Activated T-helper 17 cell treated with anti-CD3 and anti-CD28 coated beads, Interleukin-2, amount 50 U/mL, for 72 hours (primary cell): ENCODE measurements around the gene NDUFC2. TPM values are rescaled to one million over a fixed set of nuclear protein-coding genes. Genes with fewer than 3 reads are reported as not detected.
"Not testable (repeated sequence)": the region's sequence is repeated elsewhere in the genome, so short reads cannot be mapped to it uniquely, and the experiment has no call there.

Experiments used
- ATAC-seq: fragments of 150-1000 bp; cut with Tn5 transposase; replicated peaks from 2 replicates; pipeline ENCODE4 v1.10.0; 2021; ENCODE audit warnings: mild to moderate bottlenecking, moderate library complexity
- H3K27ac Mint-ChIP-seq: one replicate; pipeline ENCODE4 v1.8.0; 2022; ENCODE audit warnings: mixed read lengths
- H3K27me3 Mint-ChIP-seq: one replicate; pipeline ENCODE4 v1.8.0; 2022; ENCODE audit warnings: mixed read lengths
- H3K36me3 Mint-ChIP-seq: one replicate; pipeline ENCODE4 v1.8.0; 2022; ENCODE audit warnings: low read depth, mild to moderate bottlenecking, mixed read lengths
- H3K4me1 Mint-ChIP-seq: one replicate; pipeline ENCODE4 v1.8.0; 2022; ENCODE audit warnings: mixed read lengths
- H3K4me3 Mint-ChIP-seq: one replicate; pipeline ENCODE4 v1.8.0; 2022; ENCODE audit warnings: mild to moderate bottlenecking, mixed read lengths
- H3K9me3 Mint-ChIP-seq: one replicate; pipeline ENCODE4 v1.8.0; 2022; ENCODE audit warnings: mixed read lengths
- total RNA-seq, 2 donors: library from RNA; stranded (reverse); gene quantifications; one replicate each; pipeline ENCODE4 v1.2.3, GENCODE V29; 2022

NDUFC2 gene
- total RNA-seq, 2 donors from 2014 or later = 80.5 to 149 TPM

- Mint-ChIP-seq H3K4me3 (no peak overlapping the region), H3K36me3 (no peaks in the 10 kb centered on the region), H3K27me3 (no peaks in the 10 kb centered on the region)
Observed at GRCh38 chr11:78036313-78036712, 43.3 kb downstream of the NDUFC2 start.

GRCh38 chr11:78034623-78035022 lies 45.0 kb downstream of the NDUFC2 start:
- Mint-ChIP-seq H3K36me3 (no peaks in the 10 kb centered on the region), H3K4me3 (no peak overlapping the region), H3K27ac (peak overlapping the region; percentile 6), H3K9me3 (no peaks in the 10 kb centered on the region), H3K4me1 (peaks cover 1% of the 10 kb centered on the region), H3K27me3 (no peaks in the 10 kb centered on the region)
- ATAC-seq = no peak

More at GRCh38 chr11:78036313-78036712, 43.3 kb downstream of the NDUFC2 start:
- Mint-ChIP-seq H3K27ac (no peak overlapping the region), H3K9me3 (no peaks in the 10 kb centered on the region), H3K4me1 (peaks cover 10% of the 10 kb centered on the region)
- no peak for ATAC-seq

- H3K27me3 Mint-ChIP-seq = no peaks in the 10 kb centered on the region
- H3K36me3 Mint-ChIP-seq = no peaks in the 10 kb centered on the region
- no peaks in the 10 kb centered on the region for H3K9me3 Mint-ChIP-seq
- no peak for ATAC-seq
- no peak overlapping the region for H3K27ac Mint-ChIP-seq
- no peak overlapping the region for H3K4me3 Mint-ChIP-seq
- H3K4me1 Mint-ChIP-seq = no peaks in the 10 kb centered on the region
Observed at GRCh38 chr11:78033040-78033439, 46.6 kb downstream of the NDUFC2 start.

GRCh38 chr11:78032090-78032489 lies 47.6 kb downstream of the NDUFC2 start:
- no peak overlapping the region for H3K4me3 Mint-ChIP-seq
- H3K36me3 Mint-ChIP-seq = no peaks in the 10 kb centered on the region
- H3K27ac Mint-ChIP-seq = no peak overlapping the region

GRCh38 chr11:78031629-78032028 lies 48.0 kb downstream of the NDUFC2 start:
- H3K27ac Mint-ChIP-seq = no peak overlapping the region
- H3K27me3 Mint-ChIP-seq = no peaks in the 10 kb centered on the region
- ATAC-seq = no peak
- H3K4me1 Mint-ChIP-seq = no peaks in the 10 kb centered on the region
- H3K9me3 Mint-ChIP-seq = no peaks in the 10 kb centered on the region
- H3K36me3 Mint-ChIP-seq = no peaks in the 10 kb centered on the region
- H3K4me3 Mint-ChIP-seq = no peak overlapping the region

More at GRCh38 chr11:78032090-78032489, 47.6 kb downstream of the NDUFC2 start:
- no peak for ATAC-seq
- Mint-ChIP-seq H3K27me3 (no peaks in the 10 kb centered on the region), H3K4me1 (no peaks in the 10 kb centered on the region), H3K9me3 (no peaks in the 10 kb centered on the region)

- no peak for ATAC-seq
Observed at GRCh38 chr11:78030429-78031325, 49.0 kb downstream of the NDUFC2 start.

GRCh38 chr11:78028423-78028822 lies 51.2 kb downstream of the NDUFC2 start:
- not testable (repeated sequence) for H3K27me3 Mint-ChIP-seq, H3K4me3 Mint-ChIP-seq, H3K27ac Mint-ChIP-seq, H3K9me3 Mint-ChIP-seq, H3K36me3 Mint-ChIP-seq, H3K4me1 Mint-ChIP-seq, ATAC-seq

More at GRCh38 chr11:78030429-78031325, 49.0 kb downstream of the NDUFC2 start:
- H3K27me3 Mint-ChIP-seq = no peaks in the 10 kb centered on the region
- no peaks in the 10 kb centered on the region for H3K4me1 Mint-ChIP-seq
- H3K27ac Mint-ChIP-seq = no peak overlapping the region
- no peaks in the 10 kb centered on the region for H3K36me3 Mint-ChIP-seq
- no peaks in the 10 kb centered on the region for H3K9me3 Mint-ChIP-seq
- H3K4me3 Mint-ChIP-seq = no peak overlapping the region

- no peaks in the 10 kb centered on the region for H3K36me3 Mint-ChIP-seq
- H3K4me1 Mint-ChIP-seq = no peaks in the 10 kb centered on the region
- no peak for ATAC-seq
- H3K9me3 Mint-ChIP-seq = no peaks in the 10 kb centered on the region
- H3K27me3 Mint-ChIP-seq = peaks cover 2% of the 10 kb centered on the region
- H3K4me3 Mint-ChIP-seq = no peak overlapping the region
- no peak overlapping the region for H3K27ac Mint-ChIP-seq
Observed at GRCh38 chr11:78027759-78028158, 51.9 kb downstream of the NDUFC2 start.

GRCh38 chr11:78025378-78025777 lies 54.3 kb downstream of the NDUFC2 start:
- no peaks in the 10 kb centered on the region for H3K9me3 Mint-ChIP-seq
- H3K4me3 Mint-ChIP-seq = no peak overlapping the region
- no peaks in the 10 kb centered on the region for H3K36me3 Mint-ChIP-seq
- peaks cover 14% of the 10 kb centered on the region for H3K27me3 Mint-ChIP-seq
- no peak overlapping the region for H3K27ac Mint-ChIP-seq
- ATAC-seq = no peak
- H3K4me1 Mint-ChIP-seq = no peaks in the 10 kb centered on the region

- no peak overlapping the region for H3K27ac Mint-ChIP-seq
- no peaks in the 10 kb centered on the region for H3K36me3 Mint-ChIP-seq
- H3K4me1 Mint-ChIP-seq = no peaks in the 10 kb centered on the region
- ATAC-seq = no peak
- H3K27me3 Mint-ChIP-seq = peaks cover 14% of the 10 kb centered on the region
- no peak overlapping the region for H3K4me3 Mint-ChIP-seq
- H3K9me3 Mint-ChIP-seq = no peaks in the 10 kb centered on the region
Observed at GRCh38 chr11:78023426-78023825, 56.2 kb downstream of the NDUFC2 start.

- H3K4me1 Mint-ChIP-seq = no peaks in the 10 kb centered on the region
- ATAC-seq = no peak
- H3K4me3 Mint-ChIP-seq = no peak within 1 kb of the TSS
- peaks cover 14% of the 10 kb centered on the region for H3K27me3 Mint-ChIP-seq
- no peak within 1 kb of the TSS for H3K27ac Mint-ChIP-seq
- no peaks in the 10 kb centered on the region for H3K36me3 Mint-ChIP-seq
- no peaks in the 10 kb centered on the region for H3K9me3 Mint-ChIP-seq
Observed at GRCh38 chr11:78022397-78023396, 57.0 kb downstream of the NDUFC2 start, which contains the start of gene KCTD14. KCTD14 (minus strand) TSS chr11:78023276; CDS start chr11:78023249, 27 bp downstream.

- H3K9me3 Mint-ChIP-seq = no peaks in the 10 kb centered on the region
- H3K4me3 Mint-ChIP-seq = no peak overlapping the region
- H3K27ac Mint-ChIP-seq = no peak overlapping the region
- no peaks in the 10 kb centered on the region for H3K36me3 Mint-ChIP-seq
- peaks cover 14% of the 10 kb centered on the region for H3K27me3 Mint-ChIP-seq
- H3K4me1 Mint-ChIP-seq = no peaks in the 10 kb centered on the region
- no peak for ATAC-seq
Observed at GRCh38 chr11:78021611-78022010, 58.1 kb downstream of the NDUFC2 start.

GRCh38 chr11:78020246-78020645 lies 59.4 kb downstream of the NDUFC2 start:
- Mint-ChIP-seq H3K9me3 (no peaks in the 10 kb centered on the region), H3K4me1 (no peaks in the 10 kb centered on the region), H3K36me3 (no peaks in the 10 kb centered on the region), H3K4me3 (no peak overlapping the region), H3K27ac (no peak overlapping the region), H3K27me3 (peaks cover 14% of the 10 kb centered on the region)
- ATAC-seq = no peak

GRCh38 chr11:78019808-78020207 lies 59.9 kb downstream of the NDUFC2 start:
- no peak overlapping the region for H3K27ac Mint-ChIP-seq
- no peaks in the 10 kb centered on the region for H3K9me3 Mint-ChIP-seq
- H3K4me1 Mint-ChIP-seq = no peaks in the 10 kb centered on the region
- no peak overlapping the region for H3K4me3 Mint-ChIP-seq
- H3K27me3 Mint-ChIP-seq = peaks cover 14% of the 10 kb centered on the region
- no peaks in the 10 kb centered on the region for H3K36me3 Mint-ChIP-seq
- no peak for ATAC-seq
